HG02970 (cell line): Measurements from ENCODE around the gene PEAK1.

Source experiments
- ATAC-seq: cut with Tn5 transposase; IDR thresholded peaks from one replicate; pipeline ENCODE4 v1.9.1; 2021; ENCODE audit warnings: mild to moderate bottlenecking, moderate library complexity, moderate number of reproducible peaks; ENCODE audit not compliant: unreplicated experiment, low FRiP score

Gene PEAK1

GRCh38 chr15:77419836-77420609, at the start of gene PEAK1:
PEAK1 (minus strand) TSS chr15:77420104; CDS start chr15:77181926, 238,178 bp downstream.
- peak; percentile 87 for ATAC-seq

- ATAC-seq, result no peak
Observed at GRCh38 chr15:77468896-77469295, 49.0 kb upstream of the PEAK1 start.

GRCh38 chr15:77466521-77466920, 46.6 kb upstream of the PEAK1 start:
- no peak for ATAC-seq

- ATAC-seq, result no peak
Observed at GRCh38 chr15:77464129-77464865, 44.4 kb upstream of the PEAK1 start.

GRCh38 chr15:77461486-77461885, 41.6 kb upstream of the PEAK1 start:
- ATAC-seq, result no peak

- ATAC-seq, result no peak
Observed at GRCh38 chr15:77459031-77459430, 39.1 kb upstream of the PEAK1 start.

- no peak for ATAC-seq
Observed at GRCh38 chr15:77457905-77458265, 38.0 kb upstream of the PEAK1 start.

- no peak for ATAC-seq
Observed at GRCh38 chr15:77457191-77457904, 37.4 kb upstream of the PEAK1 start.

GRCh38 chr15:77456746-77457145, 36.8 kb upstream of the PEAK1 start:
- ATAC-seq, result no peak

- no peak for ATAC-seq
Observed at GRCh38 chr15:77455696-77456321, 35.9 kb upstream of the PEAK1 start.

- no peak for ATAC-seq
Observed at GRCh38 chr15:77454951-77455350, 35.0 kb upstream of the PEAK1 start.

- no peak for ATAC-seq
Observed at GRCh38 chr15:77454265-77454664, 34.4 kb upstream of the PEAK1 start.

- ATAC-seq, result no peak
Observed at GRCh38 chr15:77446840-77447390, 27.0 kb upstream of the PEAK1 start.

- ATAC-seq, result no peak
Observed at GRCh38 chr15:77440378-77440999, 20.6 kb upstream of the PEAK1 start.

GRCh38 chr15:77437264-77437663, 17.4 kb upstream of the PEAK1 start:
- ATAC-seq, result no peak

GRCh38 chr15:77436822-77437221, 16.9 kb upstream of the PEAK1 start:
- no peak for ATAC-seq

- no peak for ATAC-seq
Observed at GRCh38 chr15:77430652-77431051, 10.7 kb upstream of the PEAK1 start.

GRCh38 chr15:77430213-77430612, 10.3 kb upstream of the PEAK1 start:
- ATAC-seq, result no peak

GRCh38 chr15:77426871-77427270, 7.0 kb upstream of the PEAK1 start:
- no peak for ATAC-seq

GRCh38 chr15:77426377-77426776, 6.5 kb upstream of the PEAK1 start:
- ATAC-seq, result no peak
